Memory B cell (primary cell): ENCODE measurements around the gene SVBP.

ENCODE experiments used
- ATAC-seq: fragments of 150-1000 bp; cut with Tn5 transposase; 2 replicates; pipeline ENCODE4 v1.10.0; 2021; ENCODE audit warnings: low read depth, mild to moderate bottlenecking, moderate library complexity
- DNase-seq, 2 donors: peaks; one replicate each; pipeline ENCODE4 v3.0.0; 2022; ENCODE audit warnings: low spot score in 2 of 2
- H3K27ac Mint-ChIP-seq: one replicate; pipeline ENCODE4 v1.8.0; 2022; ENCODE audit warnings: mild to moderate bottlenecking, moderate library complexity, mixed read lengths
- H3K27me3 Mint-ChIP-seq: one replicate; pipeline ENCODE4 v1.8.0; 2022; ENCODE audit warnings: mixed read lengths
- H3K36me3 Mint-ChIP-seq: one replicate; pipeline ENCODE4 v1.8.0; 2022; ENCODE audit warnings: mild to moderate bottlenecking, mixed read lengths
- H3K4me1 Mint-ChIP-seq: one replicate; pipeline ENCODE4 v1.8.0; 2022; ENCODE audit warnings: mixed read lengths
- H3K4me3 Mint-ChIP-seq: one replicate; pipeline ENCODE4 v1.8.0; 2022; ENCODE audit warnings: mild to moderate bottlenecking, moderate library complexity, mixed read lengths
- H3K9me3 Mint-ChIP-seq: one replicate; pipeline ENCODE4 v1.8.0; 2022; ENCODE audit warnings: mixed read lengths

The SVBP gene

GRCh38 chr1:42806171-42806570, 11.0 kb downstream of the SVBP start:
- DNase-seq (no peak), ATAC-seq (no peak)
- H3K27me3 Mint-ChIP-seq = no peaks in the 10 kb centered on the region
- no peak overlapping the region for H3K4me3 Mint-ChIP-seq
- H3K4me1 Mint-ChIP-seq = peaks cover 4% of the 10 kb centered on the region
- H3K27ac Mint-ChIP-seq = no peak overlapping the region
- H3K9me3 Mint-ChIP-seq = no peaks in the 10 kb centered on the region
- H3K36me3 Mint-ChIP-seq = peaks cover 22% of the 10 kb centered on the region

- Mint-ChIP-seq H3K9me3 (no peaks in the 10 kb centered on the region), H3K27ac (no peak overlapping the region), H3K4me3 (no peak overlapping the region), H3K36me3 (peaks cover 13% of the 10 kb centered on the region), H3K27me3 (no peaks in the 10 kb centered on the region), H3K4me1 (no peaks in the 10 kb centered on the region)
- no peak for ATAC-seq
- no peak for DNase-seq
Observed at GRCh38 chr1:42801832-42802473, 15.2 kb downstream of the SVBP start.

GRCh38 chr1:42797979-42798378, 19.2 kb downstream of the SVBP start:
- no peak overlapping the region for H3K27ac Mint-ChIP-seq
- no peaks in the 10 kb centered on the region for H3K27me3 Mint-ChIP-seq
- no peak for DNase-seq
- no peaks in the 10 kb centered on the region for H3K9me3 Mint-ChIP-seq
- no peak overlapping the region for H3K4me3 Mint-ChIP-seq
- no peaks in the 10 kb centered on the region for H3K4me1 Mint-ChIP-seq
- H3K36me3 Mint-ChIP-seq = no peaks in the 10 kb centered on the region
- ATAC-seq = no peak

GRCh38 chr1:42797414-42797813, 19.8 kb downstream of the SVBP start:
- ATAC-seq (no peak), DNase-seq (no peak)
- Mint-ChIP-seq H3K27me3 (no peaks in the 10 kb centered on the region), H3K4me3 (no peak overlapping the region), H3K36me3 (no peaks in the 10 kb centered on the region), H3K9me3 (no peaks in the 10 kb centered on the region), H3K4me1 (no peaks in the 10 kb centered on the region), H3K27ac (no peak overlapping the region)

- H3K4me3 Mint-ChIP-seq = no peak overlapping the region
- DNase-seq (no peak), ATAC-seq (no peak)
- no peaks in the 10 kb centered on the region for H3K27me3 Mint-ChIP-seq
- H3K4me1 Mint-ChIP-seq = no peaks in the 10 kb centered on the region
- H3K9me3 Mint-ChIP-seq = no peaks in the 10 kb centered on the region
- H3K36me3 Mint-ChIP-seq = no peaks in the 10 kb centered on the region
- no peak overlapping the region for H3K27ac Mint-ChIP-seq
Observed at GRCh38 chr1:42793824-42794223, 23.4 kb downstream of the SVBP start.

- Mint-ChIP-seq H3K9me3 (no peaks in the 10 kb centered on the region), H3K27me3 (no peaks in the 10 kb centered on the region), H3K4me3 (no peak overlapping the region), H3K36me3 (peaks cover 4% of the 10 kb centered on the region), H3K27ac (no peak overlapping the region), H3K4me1 (peaks cover 8% of the 10 kb centered on the region)
- DNase-seq (no peak), ATAC-seq (no peak)
Observed at GRCh38 chr1:42788021-42788420, 29.2 kb downstream of the SVBP start.

- Mint-ChIP-seq H3K27me3 (no peaks in the 10 kb centered on the region), H3K4me1 (peaks cover 8% of the 10 kb centered on the region), H3K9me3 (no peaks in the 10 kb centered on the region), H3K27ac (peak overlapping the region; percentile 54), H3K4me3 (no peak overlapping the region), H3K36me3 (peaks cover 9% of the 10 kb centered on the region)
- ATAC-seq (no peak), DNase-seq (no peak)
Observed at GRCh38 chr1:42786097-42786496, 31.1 kb downstream of the SVBP start.

- Mint-ChIP-seq H3K4me3 (peak within 1 kb of the TSS; percentile 78), H3K9me3 (no peaks in the 10 kb centered on the region), H3K36me3 (peaks cover 15% of the 10 kb centered on the region), H3K27ac (no peak within 1 kb of the TSS), H3K27me3 (no peaks in the 10 kb centered on the region), H3K4me1 (peaks cover 8% of the 10 kb centered on the region)
- no peak for DNase-seq
- ATAC-seq = peak; percentile 66
Observed at GRCh38 chr1:42784946-42785693, 32.1 kb downstream of the SVBP start, which contains the start of gene TMEM269. TMEM269 (plus strand) TSS chr1:42784991; CDS start chr1:42789894, 4,903 bp downstream.

- H3K9me3 Mint-ChIP-seq = no peaks in the 10 kb centered on the region
- H3K27me3 Mint-ChIP-seq = no peaks in the 10 kb centered on the region
- H3K27ac Mint-ChIP-seq = no peak overlapping the region
- ATAC-seq (no peak), DNase-seq (no peak)
- peaks cover 8% of the 10 kb centered on the region for H3K4me1 Mint-ChIP-seq
- H3K36me3 Mint-ChIP-seq = peaks cover 18% of the 10 kb centered on the region
- H3K4me3 Mint-ChIP-seq = no peak overlapping the region
Observed at GRCh38 chr1:42784547-42784945, 32.7 kb downstream of the SVBP start.

- no peaks in the 10 kb centered on the region for H3K27me3 Mint-ChIP-seq
- H3K9me3 Mint-ChIP-seq = no peaks in the 10 kb centered on the region
- no peak overlapping the region for H3K27ac Mint-ChIP-seq
- peaks cover 24% of the 10 kb centered on the region for H3K36me3 Mint-ChIP-seq
- H3K4me3 Mint-ChIP-seq = no peak overlapping the region
- no peak for DNase-seq
- no peak for ATAC-seq
- H3K4me1 Mint-ChIP-seq = peaks cover 8% of the 10 kb centered on the region
Observed at GRCh38 chr1:42783092-42783491, 34.1 kb downstream of the SVBP start.

GRCh38 chr1:42780176-42780575, 37.0 kb downstream of the SVBP start:
- peaks cover 38% of the 10 kb centered on the region for H3K36me3 Mint-ChIP-seq
- ATAC-seq (no peak), DNase-seq (no peak)
- H3K9me3 Mint-ChIP-seq = no peaks in the 10 kb centered on the region
- H3K4me3 Mint-ChIP-seq = no peak overlapping the region
- no peaks in the 10 kb centered on the region for H3K27me3 Mint-ChIP-seq
- peaks cover under 1% of the 10 kb centered on the region for H3K4me1 Mint-ChIP-seq
- no peak overlapping the region for H3K27ac Mint-ChIP-seq

GRCh38 chr1:42779725-42780124, 37.5 kb downstream of the SVBP start:
- Mint-ChIP-seq H3K9me3 (no peaks in the 10 kb centered on the region), H3K27ac (no peak overlapping the region), H3K4me3 (no peak overlapping the region), H3K27me3 (no peaks in the 10 kb centered on the region), H3K4me1 (no peaks in the 10 kb centered on the region), H3K36me3 (peaks cover 42% of the 10 kb centered on the region)
- DNase-seq = no peak
- ATAC-seq = no peak

- Mint-ChIP-seq H3K27ac (no peak overlapping the region), H3K27me3 (no peaks in the 10 kb centered on the region), H3K9me3 (no peaks in the 10 kb centered on the region), H3K4me1 (peaks cover 4% of the 10 kb centered on the region), H3K36me3 (peaks cover 44% of the 10 kb centered on the region), H3K4me3 (no peak overlapping the region)
- peak; percentile 49 for ATAC-seq
- DNase-seq = no peak
Observed at GRCh38 chr1:42777852-42778251, 39.3 kb downstream of the SVBP start.

GRCh38 chr1:42776502-42776901, 40.7 kb downstream of the SVBP start:
- ATAC-seq (no peak), DNase-seq (no peak)
- Mint-ChIP-seq H3K27me3 (no peaks in the 10 kb centered on the region), H3K27ac (no peak overlapping the region), H3K36me3 (peaks cover 41% of the 10 kb centered on the region), H3K4me3 (no peak overlapping the region), H3K9me3 (no peaks in the 10 kb centered on the region), H3K4me1 (peaks cover 4% of the 10 kb centered on the region)
